DOHH2 (cell line): ENCODE data around the gene TNNT1.

Experiments
- H3F3A ChIP-seq: fragments of 200-600 bp; sonication (generic), shearing (Covaris generic); 2 replicates; pipeline ENCODE4 v1.6.0; 2016; ENCODE audit warnings: antibody characterized with exemption, mild to moderate bottlenecking; ENCODE audit not compliant: control insufficient read depth, insufficient read depth
- H3K27ac ChIP-seq: fragments of 200-600 bp; sonication (generic); 2 replicates; pipeline ENCODE4 v1.5.1; 2014; ENCODE audit warnings: low read depth, mild to moderate bottlenecking, low read length, moderate library complexity
- H3K27me3 ChIP-seq: fragments of 200-600 bp; sonication (generic); 2 replicates; pipeline ENCODE4 v1.6.1; 2014; ENCODE audit warnings: mild to moderate bottlenecking, low read length, mixed read lengths; ENCODE audit not compliant: control insufficient read depth
- H3K36me3 ChIP-seq: fragments of 200-600 bp; sonication (generic); 2 replicates; pipeline ENCODE4 v1.6.1; 2014; ENCODE audit warnings: mild to moderate bottlenecking, low read length, moderate library complexity, mixed read lengths; ENCODE audit not compliant: control insufficient read depth
- H3K4me1 ChIP-seq: fragments of 200-600 bp; sonication (generic); 2 replicates; pipeline ENCODE4 v1.6.1; 2014; ENCODE audit warnings: mild to moderate bottlenecking, low read length, mixed read lengths; ENCODE audit not compliant: control insufficient read depth
- H3K4me2 ChIP-seq: fragments of 200-600 bp; sonication (generic); 2 replicates; pipeline ENCODE4 v1.6.0; 2014; ENCODE audit warnings: mild to moderate bottlenecking, low read length, moderate library complexity
- H3K4me3 ChIP-seq: fragments of 200-600 bp; sonication (generic); 2 replicates; pipeline ENCODE4 v1.5.1; 2014; ENCODE audit warnings: mild to moderate bottlenecking, low read length, mixed read lengths
- H3K79me2 ChIP-seq: fragments of 200-600 bp; sonication (generic); 2 replicates; pipeline ENCODE4 v1.6.1; 2014; ENCODE audit warnings: mild to moderate bottlenecking, low read length, mixed read lengths; ENCODE audit not compliant: control insufficient read depth
- H3K9me2 ChIP-seq: fragments of 200-600 bp; sonication (generic); replicated peaks from 2 replicates; pipeline ENCODE4 v1.6.1; 2014; ENCODE audit warnings: mild to moderate bottlenecking, low read length, mixed read lengths; ENCODE audit not compliant: control insufficient read depth
- H3K9me3 ChIP-seq: fragments of 200-600 bp; sonication (generic); 2 replicates; pipeline ENCODE4 v1.6.1; 2014; ENCODE audit warnings: antibody characterized with exemption, low read length, mixed read lengths; ENCODE audit not compliant: control insufficient read depth, insufficient read depth
- H4K20me1 ChIP-seq: fragments of 200-600 bp; sonication (generic); 2 replicates; pipeline ENCODE4 v1.6.0; 2014; ENCODE audit warnings: low read depth, mild to moderate bottlenecking, antibody characterized with exemption, low read length, moderate library complexity; ENCODE audit not compliant: control insufficient read depth, insufficient read depth
- CTCF ChIP-seq: fragments of 200-600 bp; sonication (generic); IDR thresholded peaks from one replicate; pipeline ENCODE4 v1.5.1; 2014; ENCODE audit warnings: antibody characterized with exemption, mild to moderate bottlenecking, low read depth, low read length; ENCODE audit not compliant: poor library complexity, severe bottlenecking
- EZH2phosphoT487 ChIP-seq: fragments of 200-600 bp; sonication (generic); IDR thresholded peaks from 2 replicates; pipeline ENCODE4 v1.6.1; 2017; ENCODE audit warnings: borderline replicate concordance, mild to moderate bottlenecking, antibody characterized with exemption, low read length, moderate library complexity, mixed read lengths

TNNT1 gene

GRCh38 chr19:55084416-55084815 is 64.6 kb downstream of the TNNT1 start:
- H3K27ac ChIP-seq, result no peak overlapping the region
- H3K79me2 ChIP-seq, result no peaks in the 10 kb centered on the region
- peaks cover 6% of the 10 kb centered on the region; the same call in 1 of the 2 replicates for H3K9me3 ChIP-seq
- no peak for TF ChIP-seq CTCF
- no peak for TF ChIP-seq EZH2phosphoT487
- H3K9me2 ChIP-seq, result no peaks in the 10 kb centered on the region
- peaks cover 17% of the 10 kb centered on the region for H3K36me3 ChIP-seq
- no peak overlapping the region for H3K4me2 ChIP-seq
- peaks cover 9% of the 10 kb centered on the region; the same call in 1 of the 2 replicates for H3F3A ChIP-seq
- no peak overlapping the region for H3K4me3 ChIP-seq
- peaks cover 10% of the 10 kb centered on the region for H3K4me1 ChIP-seq
- no peaks in the 10 kb centered on the region for H3K27me3 ChIP-seq
- peaks cover 6% of the 10 kb centered on the region; the same call in 1 of the 2 replicates for H4K20me1 ChIP-seq

DNA sequence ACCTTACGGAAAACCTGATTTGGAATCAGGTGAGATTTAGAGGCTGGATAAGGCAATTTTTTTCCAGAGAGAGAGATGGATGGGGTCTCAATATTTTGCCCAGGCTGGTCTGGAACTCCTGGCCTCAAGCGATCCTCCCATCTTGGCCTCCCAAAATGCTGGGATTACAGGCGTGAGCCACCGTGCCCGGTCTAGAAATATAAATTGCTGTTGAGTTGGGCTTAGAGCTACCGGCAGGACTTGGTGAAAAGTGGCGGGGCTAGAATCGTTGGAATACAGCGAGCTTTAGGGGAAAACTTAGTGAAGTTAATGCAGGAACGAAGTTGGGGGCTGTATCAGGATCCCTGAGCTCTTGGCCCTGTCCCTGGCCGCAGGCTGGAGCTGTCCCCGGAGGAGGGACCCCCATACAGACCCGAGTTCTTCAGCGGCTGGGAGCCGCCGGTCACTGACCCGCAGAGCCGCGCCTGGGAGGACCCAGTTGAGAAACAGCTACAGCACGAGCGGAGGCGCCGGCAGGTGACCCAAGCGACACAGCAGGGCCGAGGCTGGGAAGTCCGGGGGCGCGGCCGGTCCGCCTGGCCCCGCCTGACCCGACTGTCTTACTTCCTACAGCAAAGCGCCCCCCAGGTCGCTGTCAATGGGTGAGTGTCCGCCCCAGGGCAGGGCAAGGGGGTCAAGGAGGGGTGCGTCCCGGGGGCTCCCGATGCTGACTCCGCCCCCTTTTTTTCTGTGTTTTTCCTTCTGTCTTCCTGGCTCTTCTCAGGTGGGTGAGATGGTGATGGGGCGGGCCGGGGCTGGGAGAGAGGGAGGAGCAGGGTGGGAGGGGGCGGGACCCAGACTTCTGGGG is 65.8 kb downstream of the TNNT1 start:
- TF ChIP-seq EZH2phosphoT487 (no peak), CTCF (no peak)

More for the DNA sequence above, 65.8 kb downstream of the TNNT1 start:
- no peaks in the 10 kb centered on the region for H3K27me3 ChIP-seq
- peaks cover 6% of the 10 kb centered on the region; the same call in 1 of the 2 replicates for H3K9me3 ChIP-seq
- no peak overlapping the region for H3K27ac ChIP-seq
- no peak overlapping the region for H3K4me3 ChIP-seq
- H3K79me2 ChIP-seq, result no peaks in the 10 kb centered on the region
- peaks cover 12% of the 10 kb centered on the region for H3K36me3 ChIP-seq
- peaks cover 10% of the 10 kb centered on the region for H3K4me1 ChIP-seq
- no peak overlapping the region for H3K4me2 ChIP-seq
- H3K9me2 ChIP-seq, result no peaks in the 10 kb centered on the region
- H3F3A ChIP-seq, result peaks cover 7% of the 10 kb centered on the region; the same call in 1 of the 2 replicates
- peaks cover 5% of the 10 kb centered on the region; the same call in 1 of the 2 replicates for H4K20me1 ChIP-seq
